Stimulated activated naive CD8-positive, alpha-beta T cell treated with anti-CD3 and anti-CD28 coated beads, Interleukin-15, Interleukin-2, amounts not matched to agents 100 U/mL and 50 U/mL, for 24 hours (primary cell): ENCODE measurements around the gene RTN4RL1.

ENCODE experiments used
- ATAC-seq: fragments of 150-1000 bp; cut with Tn5 transposase; one replicate; pipeline ENCODE4 v1.10.0; 2021
- DNase-seq: peaks from one replicate; pipeline ENCODE4 v3.0.0; 2021

RTN4RL1 gene

GRCh38 chr17:2025220-2025621 is at the start of gene RTN4RL1:
RTN4RL1 (minus strand) TSS chr17:2025334; CDS start chr17:2024865, 469 bp downstream.
- peak; percentile 59 for DNase-seq
- peak; percentile 2 for ATAC-seq

- ATAC-seq (no peak), DNase-seq (no peak)
Observed at GRCh38 chr17:2074919-2075318, 49.8 kb upstream of the RTN4RL1 start.

GRCh38 chr17:2071455-2072281 is 46.5 kb upstream of the RTN4RL1 start:
- DNase-seq (no peak), ATAC-seq (no peak)

- no peak for ATAC-seq
Observed at GRCh38 chr17:2071024-2071385, 45.9 kb upstream of the RTN4RL1 start.

GRCh38 chr17:2070241-2071023 is 45.3 kb upstream of the RTN4RL1 start:
- peak; percentile 97 for ATAC-seq
- peak; percentile 74 for DNase-seq

More at GRCh38 chr17:2071024-2071385, 45.9 kb upstream of the RTN4RL1 start:
- DNase-seq, result no peak

GRCh38 chr17:2068519-2069051 is 43.5 kb upstream of the RTN4RL1 start:
- DNase-seq (no peak), ATAC-seq (peak; percentile 12)

- ATAC-seq, result no peak
- DNase-seq, result no peak
Observed at GRCh38 chr17:2068031-2068518, 42.9 kb upstream of the RTN4RL1 start.

DNA sequence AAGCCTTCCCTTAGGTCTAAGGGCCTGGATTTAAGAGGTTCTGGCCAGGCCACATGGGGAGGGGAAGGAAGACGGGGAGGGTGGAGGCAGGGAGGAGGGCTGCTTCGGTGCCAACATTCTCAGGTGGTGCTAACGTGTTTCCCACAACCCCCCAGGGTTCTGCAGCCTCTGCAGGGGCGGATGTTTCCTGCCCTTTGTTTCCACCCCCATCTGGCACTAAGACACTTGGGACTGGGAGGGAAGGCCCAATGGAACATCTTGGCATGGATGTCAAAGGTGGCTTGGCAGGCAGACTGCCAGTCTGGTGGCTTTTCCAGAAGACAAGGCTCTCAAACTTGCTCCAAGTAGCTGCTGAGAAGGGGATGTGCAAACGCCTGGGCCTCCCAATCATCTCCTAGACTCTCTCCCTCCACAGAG is 42.5 kb upstream of the RTN4RL1 start:
- ATAC-seq (no peak), DNase-seq (no peak)

GRCh38 chr17:2067048-2067561 is 42.0 kb upstream of the RTN4RL1 start:
- DNase-seq (no peak), ATAC-seq (no peak)

DNA sequence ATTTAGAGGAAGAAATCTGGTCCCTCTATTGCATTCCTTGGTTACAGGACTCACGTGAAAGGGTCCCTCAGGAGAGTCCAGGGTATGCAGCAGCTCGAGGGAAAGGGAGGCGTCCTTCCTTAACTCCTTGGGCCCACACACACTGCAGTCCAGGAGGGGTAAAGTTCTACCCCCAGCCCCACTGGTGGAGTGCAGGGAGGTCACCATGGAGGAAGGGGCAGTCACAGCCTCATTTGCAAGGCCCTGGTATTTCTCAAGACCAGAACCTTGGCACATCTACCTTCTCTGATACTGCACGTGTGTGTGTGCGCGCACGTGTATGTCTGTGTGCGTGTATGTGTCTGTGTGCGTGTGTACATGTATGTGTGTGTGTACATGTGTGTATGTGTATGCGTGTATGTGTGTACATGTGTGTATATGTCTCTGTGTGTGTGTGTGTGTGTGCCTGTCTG is 40.8 kb upstream of the RTN4RL1 start:
- DNase-seq (no peak), ATAC-seq (no peak)

GRCh38 chr17:2064980-2065785 is 40.0 kb upstream of the RTN4RL1 start:
- DNase-seq (peak; percentile 78), ATAC-seq (peak; percentile 57)

GRCh38 chr17:2064520-2064971 is 39.4 kb upstream of the RTN4RL1 start:
- DNase-seq (no peak), ATAC-seq (no peak)

DNA sequence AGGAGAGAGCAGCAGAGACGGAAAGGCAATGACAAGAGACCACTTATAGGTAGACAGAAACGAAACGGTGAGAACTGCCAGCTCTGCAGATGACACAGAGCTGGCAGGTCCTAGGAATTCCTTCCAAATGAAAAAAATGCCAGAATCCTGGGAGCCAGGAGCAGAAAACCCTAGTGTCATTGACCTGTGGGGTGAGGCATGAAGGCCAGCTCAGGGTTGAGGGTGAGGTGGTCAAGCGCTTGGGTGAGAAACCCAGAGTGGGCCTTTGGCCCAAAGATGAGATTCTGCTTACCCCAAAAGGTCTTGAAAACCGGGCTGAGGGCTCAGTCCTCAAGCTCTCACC is 39.0 kb upstream of the RTN4RL1 start:
- DNase-seq (no peak), ATAC-seq (no peak)

DNA sequence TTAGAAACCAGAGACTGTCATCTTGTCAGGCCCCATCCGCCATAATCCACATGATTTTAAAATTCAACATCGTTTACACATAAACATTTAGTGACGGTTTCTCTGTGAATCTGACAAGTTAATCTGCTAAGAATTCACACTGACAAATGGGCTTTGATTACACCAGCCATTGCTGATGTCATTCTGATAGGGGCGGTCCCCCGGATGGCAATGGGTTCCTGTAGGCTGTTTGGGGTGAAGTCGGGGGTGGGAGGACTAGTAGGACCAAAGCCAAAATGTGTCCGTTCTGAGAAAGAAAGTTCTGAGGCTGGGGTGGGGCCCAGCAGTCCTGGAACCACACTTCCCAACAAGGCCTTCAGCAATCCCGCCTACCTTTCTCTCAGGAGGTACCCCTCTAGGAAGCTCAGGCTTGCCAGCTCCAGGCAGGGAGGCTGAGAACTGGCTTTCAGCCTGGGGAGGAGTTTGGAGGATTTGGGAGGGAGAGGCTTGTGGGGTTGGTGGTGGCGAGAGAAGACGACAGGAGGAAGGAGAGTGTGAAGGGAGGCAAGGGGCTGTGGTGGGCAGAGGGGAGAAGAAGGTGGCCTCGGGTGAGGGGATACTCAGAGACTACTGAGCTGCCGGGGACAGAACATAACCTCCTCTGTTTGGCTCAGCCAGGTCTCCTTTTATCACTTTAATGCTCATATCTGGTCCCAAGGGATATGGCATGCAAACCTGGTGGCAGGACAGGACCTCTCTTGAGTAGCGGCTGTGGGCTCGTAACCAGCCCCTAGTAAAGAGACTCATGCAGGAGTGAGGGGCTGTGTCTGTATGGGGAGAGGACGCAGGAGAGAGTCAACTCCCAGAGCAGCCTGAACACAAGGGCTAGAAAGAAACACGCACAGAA is 38.4 kb upstream of the RTN4RL1 start:
- no peak for ATAC-seq
- DNase-seq, result no peak

DNA sequence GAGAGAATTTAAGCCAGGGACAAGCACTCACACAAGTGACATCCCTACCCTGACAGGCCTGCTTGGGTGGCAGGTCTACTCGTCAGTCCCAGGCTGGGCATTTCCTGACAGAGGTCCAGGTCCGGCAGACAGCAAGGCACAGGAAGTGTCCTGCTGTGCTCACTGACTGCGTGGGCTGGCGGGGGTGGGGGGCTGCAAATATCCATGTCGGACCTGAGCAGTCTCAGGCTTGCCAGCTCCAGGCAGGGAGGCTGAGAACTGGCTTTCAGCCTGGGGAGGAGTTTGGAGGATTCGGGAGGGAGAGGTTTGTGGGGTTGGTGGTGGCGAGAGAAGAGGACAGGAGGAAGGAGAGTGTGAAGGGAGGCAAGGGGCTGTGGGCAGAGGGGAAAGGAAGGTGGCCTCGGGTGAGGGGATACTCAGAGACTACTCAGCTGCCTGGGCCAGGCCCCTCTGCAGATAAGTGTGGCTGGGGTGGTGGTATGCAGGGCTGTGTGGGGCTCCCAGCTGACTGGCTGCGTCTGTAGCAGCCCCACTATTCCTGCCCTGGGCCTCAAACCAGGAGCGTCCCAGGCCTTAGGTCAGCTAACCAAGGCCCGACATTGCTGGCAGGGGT is 37.5 kb upstream of the RTN4RL1 start:
- ATAC-seq (no peak), DNase-seq (no peak)

DNA sequence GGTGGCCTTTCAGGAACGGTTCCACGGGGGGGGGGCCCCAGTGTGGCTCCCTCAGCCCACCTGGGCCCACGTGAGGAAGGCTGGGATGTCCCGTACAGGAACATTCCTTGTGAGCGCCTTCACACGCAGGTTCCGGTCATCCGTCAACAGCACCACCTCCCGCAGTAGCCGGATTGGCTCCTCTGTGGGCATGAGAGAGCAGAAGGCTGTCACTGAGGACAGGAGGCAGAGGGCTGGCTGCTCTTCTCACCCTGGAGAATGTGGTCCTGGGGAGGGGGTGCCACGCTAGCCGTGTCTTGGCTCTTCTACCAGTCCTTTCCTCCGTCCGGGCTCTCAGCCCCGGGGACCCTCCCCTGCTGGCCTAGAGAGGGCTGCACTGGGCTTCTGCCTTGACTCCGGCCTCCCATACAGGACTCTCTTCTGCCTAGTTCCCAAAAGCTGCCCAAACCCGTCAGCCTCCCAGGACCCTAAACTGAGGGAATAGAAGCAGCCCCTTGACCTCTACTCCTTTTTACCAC is 36.4 kb upstream of the RTN4RL1 start:
- DNase-seq, result no peak

DNA sequence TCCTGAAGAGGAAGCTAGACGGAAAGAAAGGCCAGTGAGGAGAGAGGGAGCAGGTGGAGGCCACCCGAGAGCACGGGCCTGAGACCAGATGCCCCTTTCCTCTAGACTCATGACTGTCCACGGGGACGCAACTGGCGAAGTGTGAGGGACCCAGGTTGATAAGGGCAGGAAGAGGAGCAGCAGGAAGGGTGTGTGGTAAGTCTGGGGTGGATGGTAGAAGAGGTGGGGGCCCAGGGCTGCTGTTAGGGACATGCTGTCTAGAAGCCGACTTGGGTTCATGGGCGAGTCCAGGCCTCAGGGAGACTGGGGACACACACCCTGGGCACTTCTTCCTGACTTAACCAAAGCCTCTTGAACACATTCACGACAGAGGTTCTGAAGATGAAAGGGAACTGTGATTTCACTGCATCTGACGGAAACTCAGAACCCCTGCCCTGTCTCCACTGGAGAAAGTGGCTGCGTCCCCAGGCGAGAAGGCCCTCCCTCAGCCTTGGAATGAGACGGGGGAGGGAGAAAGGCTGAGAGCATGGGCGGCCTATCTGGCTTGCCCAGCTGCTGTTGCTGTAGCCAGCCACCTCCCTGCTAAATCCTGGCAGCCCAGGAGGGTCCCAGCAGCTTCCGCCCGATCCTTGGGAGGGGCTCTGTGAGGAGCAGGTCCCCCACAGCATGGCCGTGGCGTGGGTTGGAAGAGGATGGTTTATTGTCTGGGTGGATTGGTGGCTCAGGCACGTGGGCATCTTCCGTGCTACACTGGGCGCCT is 35.7 kb upstream of the RTN4RL1 start:
- no peak for ATAC-seq
- DNase-seq, result no peak

More for the DNA sequence above, 36.4 kb upstream of the RTN4RL1 start:
- no peak for ATAC-seq

DNA sequence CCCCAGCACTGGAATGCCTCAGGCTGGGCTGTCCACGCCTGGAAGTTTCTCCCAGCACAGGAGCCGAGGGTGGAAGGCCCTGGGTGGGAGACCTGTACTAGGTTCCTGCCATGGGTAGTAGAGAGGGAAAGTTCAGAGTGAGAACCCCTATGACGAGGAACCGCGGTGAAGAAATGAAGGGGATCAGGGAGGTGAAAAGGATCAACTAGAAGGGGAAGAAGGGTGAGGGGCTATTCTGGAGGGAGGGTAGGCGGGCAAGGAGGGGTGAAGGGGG is 35.2 kb upstream of the RTN4RL1 start:
- DNase-seq (no peak), ATAC-seq (no peak)
